H1 (cell line): Measurements from ENCODE around the gene ZNF536. TPM values are rescaled to one million over a fixed set of nuclear protein-coding genes. Genes with fewer than 3 reads are reported as not detected.
A peak's percentile ranks its signal among the peaks of the same experiment; 100 is the strongest.

ENCODE experiments used
- CTCF ChIA-PET: fragments of 300-600 bp; sonication (Branson Sonifier 250); formaldehyde crosslinking; loops from one replicate; lab custom pipeline; 2021; ENCODE audit not compliant: partially characterized antibody; lab: Charles Lee
- POLR2A ChIA-PET: fragments of 300-600 bp; sonication (Branson Sonifier 250); formaldehyde crosslinking; loops from one replicate; lab custom pipeline; 2021; ENCODE audit warnings: inconsistent platforms; ENCODE audit not compliant: partially characterized antibody; lab: Charles Lee
- DNase-seq, 2 experiments: peaks; one replicate each; pipeline versions ENCODE4 v3.0.0 to v3.0.0-alpha.2; 2010 to 2022; ENCODE audit warnings: low spot score in 2 of 2, low read depth in 1 of 2, mixed read lengths in 1 of 2
- FAIRE-seq: peaks from 2 replicates; lab custom pipeline; 2011; peaks lifted over from hg19 to GRCh38; lab: Jason Lieb, UNC
- H2AFZ ChIP-seq: 2 replicates; pipeline ENCODE4 v1.8.1; 2012; ENCODE audit warnings: low read length, inconsistent platforms
- H2AK5ac ChIP-seq: 2 replicates; pipeline ENCODE4 v1.6.1; 2013; ENCODE audit warnings: low read depth, low read length
- H2BK120ac ChIP-seq: replicated peaks from 2 replicates; pipeline ENCODE3; 2013; ENCODE audit warnings: low read depth, low read length, inconsistent platforms
- H2BK12ac ChIP-seq: 2 replicates; pipeline ENCODE4 v1.6.1; 2013; ENCODE audit warnings: low read depth, low read length
- H2BK15ac ChIP-seq: 2 replicates; pipeline ENCODE4 v1.6.1; 2013; ENCODE audit warnings: low read length
- H2BK20ac ChIP-seq: 2 replicates; pipeline ENCODE4 v1.6.1; 2013; ENCODE audit warnings: low read length
- H2BK5ac ChIP-seq: 2 replicates; pipeline ENCODE4 v1.6.1; 2013; ENCODE audit warnings: low read depth, low read length
- H3K14ac ChIP-seq: 2 replicates; pipeline ENCODE4 v1.6.1; 2013; ENCODE audit warnings: inconsistent platforms; ENCODE audit not compliant: insufficient read length
- H3K18ac ChIP-seq: 2 replicates; pipeline ENCODE4 v1.6.1; 2013; ENCODE audit warnings: low read length; ENCODE audit errors: extremely low read depth
- H3K23ac ChIP-seq: 2 replicates; pipeline ENCODE4 v1.6.1; 2013; ENCODE audit warnings: inconsistent platforms; ENCODE audit not compliant: insufficient read length
- H3K23me2 ChIP-seq: 2 replicates; pipeline ENCODE4 v1.6.1; 2013; ENCODE audit warnings: low read depth, low read length
- H3K27ac ChIP-seq: 2 replicates; pipeline ENCODE4 v1.6.1; 2011; ENCODE audit warnings: low read depth, low read length, inconsistent platforms
- H3K27me3 ChIP-seq, 4 experiments: replicated peaks in 1 of 4; 1 replicate in 1 of 4; 2 replicates in 3 of 4; pipeline versions ENCODE4 v1.6.1 to v1.8.1; 2011 to 2013; ENCODE audit warnings: low read length in 3 of 4, mild to moderate bottlenecking in 3 of 4, inconsistent platforms in 2 of 4, mixed read lengths in 2 of 4, moderate library complexity in 1 of 4; ENCODE audit not compliant: control insufficient read depth in 3 of 4, insufficient read depth in 3 of 4; ENCODE audit errors: extremely low read depth in 1 of 4
- H3K36me3 ChIP-seq, 4 experiments: 2 replicates each; pipeline versions ENCODE4 v1.6.1 to v1.8.1; 2011 to 2013; ENCODE audit warnings: mild to moderate bottlenecking in 4 of 4, low read length in 3 of 4, moderate library complexity in 2 of 4, control low read depth in 1 of 4, inconsistent platforms in 1 of 4; ENCODE audit not compliant: insufficient read depth in 4 of 4, control insufficient read depth in 2 of 4
- H3K4ac ChIP-seq: replicated peaks from 2 replicates; pipeline ENCODE3; 2013; ENCODE audit warnings: low read length, low read depth, mixed read lengths, inconsistent platforms; ENCODE audit not compliant: insufficient read length
- H3K4me1 ChIP-seq, 4 experiments: replicated peaks in 1 of 4; 1 replicate in 1 of 4; 2 replicates in 3 of 4; pipeline versions ENCODE4 v1.6.1 to v1.8.1; 2011 to 2013; ENCODE audit warnings: low read length in 3 of 4, inconsistent platforms in 2 of 4, mixed read lengths in 1 of 4; ENCODE audit not compliant: insufficient read depth in 4 of 4, control insufficient read depth in 3 of 4
- H3K4me2 ChIP-seq, 2 experiments: 2 replicates each; pipeline versions ENCODE4 v1.6.1 to v1.8.1; 2011 to 2013; ENCODE audit warnings: low read depth in 2 of 2, low read length in 2 of 2, control low read depth in 1 of 2, inconsistent platforms in 1 of 2, mild to moderate bottlenecking in 1 of 2; ENCODE audit not compliant: insufficient read depth in 1 of 2
- H3K4me3 ChIP-seq, 4 experiments: fragments of 200-600, 300-600 bp in 1 of 4; sonication (generic), shearing (Covaris generic), sonication (Bioruptor Twin) in 1 of 4; 2 replicates each; pipeline versions ENCODE4 v1.5.1 to v1.8.1; 2011 to 2016; ENCODE audit warnings: low read length in 4 of 4, low read depth in 3 of 4, control low read depth in 2 of 4, inconsistent platforms in 2 of 4, mild to moderate bottlenecking in 2 of 4, mixed read lengths in 1 of 4, moderate library complexity in 1 of 4; ENCODE audit not compliant: insufficient read depth in 2 of 4; ENCODE audit errors: extremely low read depth in 1 of 4
- H3K56ac ChIP-seq: replicated peaks from 2 replicates; pipeline ENCODE3; 2013; ENCODE audit warnings: low read depth, mild to moderate bottlenecking, mixed read lengths, low read length, inconsistent platforms; ENCODE audit not compliant: insufficient read length
- H3K79me1 ChIP-seq: 2 replicates; pipeline ENCODE4 v1.6.1; 2013; ENCODE audit warnings: low read depth, low read length, control low read depth
- H3K79me2 ChIP-seq, 2 experiments: 2 replicates each; pipeline versions ENCODE4 v1.6.1 to v1.8.1; 2012 to 2013; ENCODE audit warnings: low read length in 2 of 2, mild to moderate bottlenecking in 2 of 2, inconsistent platforms in 1 of 2; ENCODE audit not compliant: insufficient read depth in 2 of 2, control insufficient read depth in 1 of 2
- H3K9ac ChIP-seq, 4 experiments: replicated peaks in 1 of 4; 1 replicate in 1 of 4; 2 replicates in 3 of 4; pipeline versions ENCODE4 v1.6.1 to v1.8.1; 2011 to 2013; ENCODE audit warnings: low read depth in 3 of 4, low read length in 3 of 4, control low read depth in 2 of 4, mild to moderate bottlenecking in 2 of 4, moderate library complexity in 2 of 4, inconsistent platforms in 1 of 4; ENCODE audit errors: extremely low read depth in 1 of 4
- H3K9me3 ChIP-seq, 2 experiments: 2 replicates each; pipeline versions ENCODE4 v1.6.1 to v1.8.1; 2012 to 2013; ENCODE audit warnings: mild to moderate bottlenecking in 2 of 2, moderate library complexity in 2 of 2, control low read depth in 1 of 2, inconsistent platforms in 1 of 2, low read depth in 1 of 2, low read length in 1 of 2, mixed read lengths in 1 of 2; ENCODE audit not compliant: insufficient read depth in 2 of 2
- H4K20me1 ChIP-seq, 2 experiments: replicated peaks in 1 of 2; 2 replicates each; pipeline versions ENCODE3 to v1.8.1; 2011 to 2013; ENCODE audit warnings: inconsistent platforms in 2 of 2, low read length in 2 of 2, mild to moderate bottlenecking in 1 of 2; ENCODE audit not compliant: insufficient read depth in 2 of 2, control insufficient read depth in 1 of 2
- H4K5ac ChIP-seq: 2 replicates; pipeline ENCODE4 v1.6.1; 2013; ENCODE audit warnings: low read length, low read depth, mixed read lengths, inconsistent platforms; ENCODE audit not compliant: insufficient read length
- H4K8ac ChIP-seq: 2 replicates; pipeline ENCODE4 v1.8.0; 2013; ENCODE audit warnings: mild to moderate bottlenecking, moderate library complexity, low read length, inconsistent platforms; ENCODE audit not compliant: insufficient read depth; ENCODE audit errors: extremely low read depth
- H4K91ac ChIP-seq: replicated peaks from 2 replicates; pipeline ENCODE3; 2013; ENCODE audit warnings: low read length, mixed read lengths, inconsistent platforms; ENCODE audit not compliant: insufficient read length
- CHD1 ChIP-seq: IDR thresholded peaks from 2 replicates; pipeline ENCODE4 v1.6.1; 2012; ENCODE audit warnings: low read depth, low read length, improper control_type of control experiment
- EGR1 ChIP-seq: IDR thresholded peaks from 2 replicates; pipeline ENCODE4 v1.6.1; 2011; ENCODE audit warnings: low read depth, low read length, borderline replicate concordance
- EP300 ChIP-seq, 2 experiments: IDR thresholded peaks; 1 replicate in 1 of 2; 2 replicates in 1 of 2; pipeline ENCODE4 v1.6.1; 2011 to 2012; ENCODE audit warnings: low read depth in 2 of 2, low read length in 2 of 2, mild to moderate bottlenecking in 2 of 2, borderline replicate concordance in 1 of 2, inconsistent platforms in 1 of 2, moderate library complexity in 1 of 2
- EZH2 ChIP-seq: fragments of 200-600 bp; sonication (generic); IDR thresholded peaks from 2 replicates; pipeline ENCODE4 v1.7.1; 2012; ENCODE audit warnings: low read depth, mild to moderate bottlenecking, moderate library complexity, low read length, inconsistent platforms; ENCODE audit not compliant: severe bottlenecking
- RBBP5 ChIP-seq: IDR thresholded peaks from 2 replicates; pipeline ENCODE4 v1.7.1; 2012; ENCODE audit warnings: low read depth, mild to moderate bottlenecking, inconsistent platforms, low read length, moderate library complexity, borderline replicate concordance
- SAP30 ChIP-seq: fragments of 300-600 bp; sonication (generic); IDR thresholded peaks from 2 replicates; pipeline ENCODE4 v1.7.1; 2012; ENCODE audit warnings: low read length, moderate library complexity, mild to moderate bottlenecking, inconsistent platforms; ENCODE audit not compliant: insufficient read depth, insufficient replicate concordance
- WGBS, 2 experiments: shearing (Covaris generic) in 1 of 2; methylation state at CpG; one replicate each; pipeline versions ENCODE4 v1.1.6 to v1.1.7; 2013 to 2015; ENCODE audit warnings: low lambda C conversion rate in 2 of 2, mixed read lengths in 2 of 2, inconsistent platforms in 1 of 2, low coverage in 1 of 2, missing lambda C conversion rate in 1 of 2; ENCODE audit not compliant: insufficient replicate concordance in 2 of 2, insufficient coverage in 1 of 2, insufficient read length in 1 of 2; ENCODE audit errors: extremely low coverage in 1 of 2, missing lambda C conversion rate in 1 of 2; 5-methylcytosine and 5-hydroxymethylcytosine counted together
- polyA plus RNA-seq, 7 experiments: library from polyadenylated mRNA; depleted of rRNA in 3 of 7; stranded (reverse) in 5 of 7; unstranded in 2 of 7; fragments of >200 nt in 5 of 7; fragments of 200-250 nt in 2 of 7; gene quantifications; 1 replicate in 5 of 7; 2 replicates in 1 of 7; 4 replicates in 1 of 7; pipeline versions ENCODE4 v1.2.1 to v1.2.3, GENCODE V29; 2011 to 2013; ENCODE audit warnings: missing spikeins in 2 of 7, mixed read lengths in 2 of 7
- total RNA-seq: library from RNA; stranded (reverse); fragmentation: NEBNext Ultra II Directional; extraction: Animal tissue kit (Norgen Biotek cat#: 25700); gene quantifications from 2 replicates; pipeline ENCODE4 v1.2.1, GENCODE V29; 2021

The ZNF536 gene
- total and polyA plus RNA-seq, 2 of the 8 experiments (the other 6 are each of a cell fraction or from before 2014, with no cell fraction given), result 0.09 to 0.11 TPM

- Histone ChIP-seq H3K4me1 (peaks cover 0 to 8% (median 1%) of the 10 kb centered on the region in 4 experiments; a peak in 3 of 7 replicates), H4K8ac (no peak overlapping the region), H4K5ac (no peak overlapping the region), H3K56ac (no peak overlapping the region), H3K23ac (no peak overlapping the region), H3K79me2 (no peaks in the 10 kb centered on the region), H2BK15ac (peak overlapping the region; percentile 76; the same call in 1 of the 2 replicates), H3K27ac (no peak overlapping the region), H3K4me3 (no peak overlapping the region), H2BK20ac (peak overlapping the region; percentile 64), H2AK5ac (peak overlapping the region; percentile 43; the same call in 1 of the 2 replicates), H3K27me3 (peaks cover 0 to 11% (median 1%) of the 10 kb centered on the region in 4 experiments; a peak in 3 of 7 replicates), H2AFZ (no peak overlapping the region), H4K20me1 (no peaks in the 10 kb centered on the region), H3K23me2 (no peaks in the 10 kb centered on the region), H2BK12ac (peak overlapping the region; percentile 56; the same call in 1 of the 2 replicates), H3K79me1 (no peaks in the 10 kb centered on the region), H2BK5ac (peak overlapping the region; percentile 40; the same call in 1 of the 2 replicates), H3K18ac (no peak overlapping the region), H3K9me3 (no peaks in the 10 kb centered on the region), H3K14ac (no peak overlapping the region), H2BK120ac (no peak overlapping the region), H4K91ac (peak overlapping the region; percentile 31), H3K4ac (no peak overlapping the region), H3K36me3 (no peaks in the 10 kb centered on the region), H3K9ac (no peak overlapping the region), H3K4me2 (no peak overlapping the region)
- WGBS, 2 experiments, result 90% methylated on average over 6 of the region's 6 CpGs; no CpG with 5 or more reads in 1 of the 2 experiments
- ChIA-PET POLR2A (no interaction called here), CTCF (interaction anchor here (0.6 to 1.7 kb wide), 4 partner anchors 17 to 275 kb away, joined by 3 to 5 read pairs (median 3); no protein-coding TSS in a partner anchor)
- FAIRE-seq, result no peak
- peak in 1 of 2 experiments; percentile 22 for DNase-seq
- TF ChIP-seq SAP30 (no peak), CHD1 (no peak), EZH2 (no peak), EGR1 (no peak), RBBP5 (no peak), EP300 (IDR thresholded peaks at IDR 0.05; ENCODE audit: borderline replicate concordance in 1 of 2, low read depth in 2 of 2, low read length in 2 of 2) (no peak)
Measured at GRCh38 chr19:30393729-30394480, 21.7 kb downstream of the ZNF536 start.
